ENCODE data around the gene LEFTY1. TPM values are rescaled to one million over a fixed set of nuclear protein-coding genes. Genes with fewer than 3 reads are reported as not detected.

The LEFTY1 gene
- polyA plus RNA-seq, 1 donor from 2014 or later = 4.1 TPM

DNA sequence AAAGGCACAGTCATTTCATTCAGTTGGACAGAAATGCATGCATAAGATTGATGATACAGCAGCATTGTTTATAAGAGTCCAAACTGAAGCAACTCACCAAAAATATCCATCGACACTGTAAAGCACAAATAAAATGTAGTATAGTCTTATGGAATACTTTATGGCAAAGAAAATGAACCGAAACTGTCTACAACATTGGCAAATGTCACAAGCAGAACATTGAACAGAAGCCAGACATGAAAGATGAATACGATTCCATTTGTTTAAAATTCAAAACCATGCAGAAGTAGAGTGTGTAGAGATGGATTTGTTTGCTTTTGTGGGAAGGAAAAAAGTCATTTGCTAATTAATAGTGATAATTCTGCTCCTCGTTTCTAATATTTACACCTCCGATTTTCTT lies 7.5 kb upstream of the LEFTY1 start:
- H3K9me3 ChIP-seq (ENCODE audit: low read length) = no peaks in the 10 kb centered on the region
- TF ChIP-seq POLR2AphosphoS5 (IDR thresholded peaks at IDR 0.05) (no peak), CTCF (IDR thresholded peaks at IDR 0.05; ENCODE audit: poor library complexity, severe bottlenecking) (no peak), MXI1 (conservative IDR thresholded peaks at IDR 0.05; ENCODE audit: poor library complexity, severe bottlenecking) (no peak), TAF1 (IDR thresholded peaks at IDR 0.05; ENCODE audit: low read depth) (no peak), REST (IDR thresholded peaks at IDR 0.05; ENCODE audit: borderline replicate concordance) (no peak), RAD21 (conservative IDR thresholded peaks at IDR 0.05) (no peak), EP300 (conservative IDR thresholded peaks at IDR 0.05; ENCODE audit: poor library complexity, severe bottlenecking) (no peak), EZH2 (IDR thresholded peaks at IDR 0.05; ENCODE audit: borderline replicate concordance, insufficient read depth, low read length, poor library complexity, severe bottlenecking) (no peak), SMC3 (conservative IDR thresholded peaks at IDR 0.05; ENCODE audit: poor library complexity) (no peak)

GRCh38 chr1:225892307-225892706 lies 3.4 kb upstream of the LEFTY1 start:
- no peaks in the 10 kb centered on the region for H3F3A ChIP-seq (ENCODE audit: insufficient read depth, low read length, poor library complexity, severe bottlenecking)

More for the DNA sequence above, 7.5 kb upstream of the LEFTY1 start:
- Histone ChIP-seq H3K27ac (ENCODE audit: low read length) (no peak overlapping the region), H3F3A (ENCODE audit: insufficient read depth, low read length, poor library complexity, severe bottlenecking) (no peaks in the 10 kb centered on the region), H3K4me3 (ENCODE audit: low read length) (no peak overlapping the region), H3K4me2 (ENCODE audit: low read length) (no peak overlapping the region), H3K79me2 (replicated peaks; ENCODE audit: insufficient read depth, low read length) (no peaks in the 10 kb centered on the region), H3K9ac (ENCODE audit: low read length) (no peak overlapping the region), H2AFZ (ENCODE audit: low read depth, low read length) (no peak overlapping the region), H3K9me2 (ENCODE audit: insufficient read depth, low read length) (no peaks in the 10 kb centered on the region), H3K27me3 (ENCODE audit: insufficient read depth, low read depth, low read length) (no peaks in the 10 kb centered on the region), H4K20me1 (ENCODE audit: insufficient read depth) (no peaks in the 10 kb centered on the region), H3K36me3 (ENCODE audit: insufficient read depth, low read length) (no peaks in the 10 kb centered on the region)

More at GRCh38 chr1:225892307-225892706, 3.4 kb upstream of the LEFTY1 start:
- H4K20me1 ChIP-seq (ENCODE audit: insufficient read depth) = no peaks in the 10 kb centered on the region
- no peaks in the 10 kb centered on the region for H3K9me2 ChIP-seq (ENCODE audit: insufficient read depth, low read length)
- H3K9me3 ChIP-seq (ENCODE audit: low read length) = no peaks in the 10 kb centered on the region
- H3K36me3 ChIP-seq (ENCODE audit: insufficient read depth, low read length) = no peaks in the 10 kb centered on the region
- H3K9ac ChIP-seq (ENCODE audit: low read length) = no peak overlapping the region
- H3K4me3 ChIP-seq (ENCODE audit: low read length) = no peak overlapping the region
- H2AFZ ChIP-seq (ENCODE audit: low read depth, low read length) = no peak overlapping the region
- no peaks in the 10 kb centered on the region for H3K79me2 ChIP-seq (replicated peaks; ENCODE audit: insufficient read depth, low read length)
- H3K4me2 ChIP-seq (ENCODE audit: low read length) = no peak overlapping the region
- H3K27me3 ChIP-seq (ENCODE audit: insufficient read depth, low read depth, low read length) = no peaks in the 10 kb centered on the region
- H3K27ac ChIP-seq (ENCODE audit: low read length) = no peak overlapping the region
- TF ChIP-seq RAD21 (conservative IDR thresholded peaks at IDR 0.05) (no peak), POLR2AphosphoS5 (IDR thresholded peaks at IDR 0.05) (no peak)
